ENCODE results near the gene STMND1. TPM values are rescaled to one million over a fixed set of nuclear protein-coding genes. Genes with fewer than 3 reads are reported as not detected.

STMND1 gene
- total RNA-seq, 1 experiment from 2014 or later: not detected

DNA sequence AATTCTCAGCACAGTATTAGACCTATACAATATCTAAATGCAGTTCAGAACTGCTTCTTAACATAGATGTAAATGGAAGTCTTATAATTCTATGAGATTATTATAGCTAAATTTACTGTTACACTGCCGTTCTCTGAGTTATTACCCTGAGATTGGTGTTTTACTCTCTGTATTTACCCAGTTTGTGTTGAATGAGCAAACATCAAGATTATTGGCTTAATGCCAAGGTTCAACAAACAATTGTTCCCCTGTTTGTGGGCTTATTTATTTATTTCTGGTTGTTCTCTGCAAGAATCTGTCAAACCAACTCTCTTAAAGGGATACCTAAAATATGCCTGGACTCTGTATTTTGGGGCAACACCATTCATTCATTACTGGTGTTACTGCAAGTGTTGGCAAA, 5.2 kb upstream of the STMND1 start:
- Histone ChIP-seq H3K23ac (ENCODE audit: insufficient read length, low read depth, low read length) (no peak overlapping the region), H2AFZ (ENCODE audit: low read length) (no peak overlapping the region), H4K20me1 (ENCODE audit: control insufficient read depth, insufficient read depth, insufficient read length) (no peaks in the 10 kb centered on the region), H3K4me2 (ENCODE audit: insufficient read depth, insufficient read length, low read length) (no peak overlapping the region), H4K5ac (ENCODE audit: insufficient read length, low read depth, low read length) (no peak overlapping the region), H4K91ac (ENCODE audit: insufficient read length, low read depth, low read length) (no peak overlapping the region), H3K56ac (ENCODE audit: insufficient read length, low read depth, low read length) (no peak overlapping the region), H4K8ac (replicated peaks; ENCODE audit: insufficient read length, low read depth, low read length) (no peak overlapping the region), H3K4ac (ENCODE audit: low read depth, low read length) (no peak overlapping the region), H2BK120ac (ENCODE audit: low read depth, low read length, poor library complexity, severe bottlenecking) (no peak overlapping the region), H3K79me2 (ENCODE audit: insufficient read depth, low read length) (no peaks in the 10 kb centered on the region), H2AK5ac (ENCODE audit: insufficient read length, low read length) (no peak overlapping the region), H3T11ph (ENCODE audit: low read length) (no peak overlapping the region), H3K18ac (ENCODE audit: insufficient read length, low read depth, low read length) (no peak overlapping the region), H3K23me2 (ENCODE audit: insufficient read length, low read depth, low read length, poor library complexity, severe bottlenecking) (no peaks in the 10 kb centered on the region), H3K79me1 (ENCODE audit: insufficient read depth, low read depth, low read length, poor library complexity, severe bottlenecking) (no peaks in the 10 kb centered on the region), H3K4me1 (ENCODE audit: insufficient read depth, low read length) (no peaks in the 10 kb centered on the region; the same call in 1 of the 2 replicates), H3K9ac (ENCODE audit: extremely low read depth, insufficient read length, low read length) (no peak overlapping the region), H2BK20ac (ENCODE audit: low read depth, low read length, poor library complexity, severe bottlenecking) (no peak overlapping the region), H3K14ac (ENCODE audit: insufficient read depth, low read length) (no peak overlapping the region), H3K9me3 (ENCODE audit: control insufficient read depth, low read depth, low read length) (no peaks in the 10 kb centered on the region), H2BK15ac (ENCODE audit: low read depth, low read length) (no peak overlapping the region), H2BK5ac (ENCODE audit: insufficient read length, low read length) (no peak overlapping the region), H2BK12ac (ENCODE audit: insufficient read length, low read depth, low read length) (no peak overlapping the region), H3K27ac (ENCODE audit: insufficient read length, low read depth, low read length) (no peak overlapping the region), H3K27me3 (ENCODE audit: insufficient read depth, low read length) (peaks cover 4% of the 10 kb centered on the region; the same call in 1 of the 2 replicates)
- Mint-ChIP-seq H3K27me3 (ENCODE audit: low read depth) (peaks cover 31% of the 10 kb centered on the region), H3K36me3 (ENCODE audit: insufficient read depth in 1 of 3, low read depth in 3 of 3) (no peaks in the 10 kb centered on the region), H3K27ac (no peak overlapping the region), H3K4me1 (peaks cover 8 to 17% of the 10 kb centered on the region in 2 experiments), H3K9me3 (no peaks in the 10 kb centered on the region; a peak in 1 of 5 replicates), H3K4me3 (no peak overlapping the region)
- TF ChIP-seq, protein P1, sequence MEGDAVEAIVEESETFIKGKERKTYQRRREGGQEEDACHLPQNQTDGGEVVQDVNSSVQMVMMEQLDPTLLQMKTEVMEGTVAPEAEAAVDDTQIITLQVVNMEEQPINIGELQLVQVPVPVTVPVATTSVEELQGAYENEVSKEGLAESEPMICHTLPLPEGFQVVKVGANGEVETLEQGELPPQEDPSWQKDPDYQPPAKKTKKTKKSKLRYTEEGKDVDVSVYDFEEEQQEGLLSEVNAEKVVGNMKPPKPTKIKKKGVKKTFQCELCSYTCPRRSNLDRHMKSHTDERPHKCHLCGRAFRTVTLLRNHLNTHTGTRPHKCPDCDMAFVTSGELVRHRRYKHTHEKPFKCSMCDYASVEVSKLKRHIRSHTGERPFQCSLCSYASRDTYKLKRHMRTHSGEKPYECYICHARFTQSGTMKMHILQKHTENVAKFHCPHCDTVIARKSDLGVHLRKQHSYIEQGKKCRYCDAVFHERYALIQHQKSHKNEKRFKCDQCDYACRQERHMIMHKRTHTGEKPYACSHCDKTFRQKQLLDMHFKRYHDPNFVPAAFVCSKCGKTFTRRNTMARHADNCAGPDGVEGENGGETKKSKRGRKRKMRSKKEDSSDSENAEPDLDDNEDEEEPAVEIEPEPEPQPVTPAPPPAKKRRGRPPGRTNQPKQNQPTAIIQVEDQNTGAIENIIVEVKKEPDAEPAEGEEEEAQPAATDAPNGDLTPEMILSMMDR (conservative IDR thresholded peaks at IDR 0.05): no peak
- DNase-seq: no peak
- WGBS (ENCODE audit: extremely low coverage, insufficient read length, low lambda C conversion rate): no CpG with 5 or more reads among the region's 1 CpG
